ENCODE results near the gene TEX14.

The TEX14 gene

GRCh38 chr17:58516644-58517377 lies 175.0 kb downstream of the TEX14 start:
- Histone ChIP-seq H3K27ac (ENCODE audit: insufficient read depth, low read depth, low read length, poor library complexity, severe bottlenecking) (peak overlapping the region; percentile 74), H3K4me3 (ENCODE audit: insufficient read depth, low read depth, low read length) (peak overlapping the region; percentile 64), H3K36me3 (ENCODE audit: control insufficient read depth, insufficient read depth, low read length) (peaks cover 8% of the 10 kb centered on the region), H3K4me1 (ENCODE audit: control insufficient read depth, insufficient read depth, low read length) (peaks cover 23% of the 10 kb centered on the region), H3K27me3 (ENCODE audit: control insufficient read depth, insufficient read depth, low read length, poor library complexity, severe bottlenecking) (no peaks in the 10 kb centered on the region), H3K9me3 (ENCODE audit: control insufficient read depth, low read length) (no peaks in the 10 kb centered on the region)
- 87 to 91% methylated on average over 2 of the region's 2 CpGs for WGBS, 2 experiments

GRCh38 chr17:58515286-58515685 lies 176.6 kb downstream of the TEX14 start:
- WGBS, 2 experiments: 81 to 82% methylated on average over 2 of the region's 2 CpGs
- H3K4me1 ChIP-seq (ENCODE audit: control insufficient read depth, insufficient read depth, low read length): peaks cover 23% of the 10 kb centered on the region
- H3K4me3 ChIP-seq (ENCODE audit: insufficient read depth, low read depth, low read length): peak overlapping the region; percentile 85
- H3K27ac ChIP-seq (ENCODE audit: insufficient read depth, low read depth, low read length, poor library complexity, severe bottlenecking): no peak overlapping the region
- no peaks in the 10 kb centered on the region for H3K9me3 ChIP-seq (ENCODE audit: control insufficient read depth, low read length)
- peaks cover 22% of the 10 kb centered on the region for H3K36me3 ChIP-seq (ENCODE audit: control insufficient read depth, insufficient read depth, low read length)
- H3K27me3 ChIP-seq (ENCODE audit: control insufficient read depth, insufficient read depth, low read length, poor library complexity, severe bottlenecking): no peaks in the 10 kb centered on the region

GRCh38 chr17:58514770-58515157 lies 177.1 kb downstream of the TEX14 start:
- H3K27ac ChIP-seq (ENCODE audit: insufficient read depth, low read depth, low read length, poor library complexity, severe bottlenecking): no peak overlapping the region
- H3K9me3 ChIP-seq (ENCODE audit: control insufficient read depth, low read length): no peaks in the 10 kb centered on the region
- H3K4me1 ChIP-seq (ENCODE audit: control insufficient read depth, insufficient read depth, low read length): peaks cover 23% of the 10 kb centered on the region
- peaks cover 22% of the 10 kb centered on the region for H3K36me3 ChIP-seq (ENCODE audit: control insufficient read depth, insufficient read depth, low read length)
- peak overlapping the region; percentile 85 for H3K4me3 ChIP-seq (ENCODE audit: insufficient read depth, low read depth, low read length)
- WGBS, 2 experiments: 23 to 28% methylated on average over 11 of the region's 11 CpGs
- no peaks in the 10 kb centered on the region for H3K27me3 ChIP-seq (ENCODE audit: control insufficient read depth, insufficient read depth, low read length, poor library complexity, severe bottlenecking)

GRCh38 chr17:58513965-58514769 lies 177.7 kb downstream of the TEX14 start, which contains the start of gene MTMR4:
TSS of gene MTMR4 (minus strand) at chr17:58514638. CDS start at chr17:58514407, 231 bp downstream.
- WGBS, 2 experiments: 0% methylated on average over 63 of the region's 64 CpGs
- no peaks in the 10 kb centered on the region for H3K27me3 ChIP-seq (ENCODE audit: control insufficient read depth, insufficient read depth, low read length, poor library complexity, severe bottlenecking)
- peaks cover 23% of the 10 kb centered on the region for H3K4me1 ChIP-seq (ENCODE audit: control insufficient read depth, insufficient read depth, low read length)
- peaks cover 22% of the 10 kb centered on the region for H3K36me3 ChIP-seq (ENCODE audit: control insufficient read depth, insufficient read depth, low read length)
- H3K4me3 ChIP-seq (ENCODE audit: insufficient read depth, low read depth, low read length): peak within 1 kb of the TSS; percentile 85
- H3K9me3 ChIP-seq (ENCODE audit: control insufficient read depth, low read length): no peaks in the 10 kb centered on the region
- H3K27ac ChIP-seq (ENCODE audit: insufficient read depth, low read depth, low read length, poor library complexity, severe bottlenecking): no peak within 1 kb of the TSS

GRCh38 chr17:58513267-58513964 lies 178.4 kb downstream of the TEX14 start:
- peak overlapping the region; percentile 85 for H3K4me3 ChIP-seq (ENCODE audit: insufficient read depth, low read depth, low read length)
- H3K4me1 ChIP-seq (ENCODE audit: control insufficient read depth, insufficient read depth, low read length): peaks cover 23% of the 10 kb centered on the region
- H3K27me3 ChIP-seq (ENCODE audit: control insufficient read depth, insufficient read depth, low read length, poor library complexity, severe bottlenecking): no peaks in the 10 kb centered on the region
- peaks cover 27% of the 10 kb centered on the region for H3K36me3 ChIP-seq (ENCODE audit: control insufficient read depth, insufficient read depth, low read length)
- H3K27ac ChIP-seq (ENCODE audit: insufficient read depth, low read depth, low read length, poor library complexity, severe bottlenecking): no peak overlapping the region
- 26 to 30% methylated on average over 14 of the region's 14 CpGs for WGBS, 2 experiments
- H3K9me3 ChIP-seq (ENCODE audit: control insufficient read depth, low read length): no peaks in the 10 kb centered on the region

- Histone ChIP-seq H3K4me3 (ENCODE audit: insufficient read depth, low read depth, low read length) (no peak overlapping the region), H3K27me3 (ENCODE audit: control insufficient read depth, insufficient read depth, low read length, poor library complexity, severe bottlenecking) (no peaks in the 10 kb centered on the region), H3K27ac (ENCODE audit: insufficient read depth, low read depth, low read length, poor library complexity, severe bottlenecking) (no peak overlapping the region), H3K4me1 (ENCODE audit: control insufficient read depth, insufficient read depth, low read length) (peaks cover 14% of the 10 kb centered on the region), H3K36me3 (ENCODE audit: control insufficient read depth, insufficient read depth, low read length) (peaks cover 43% of the 10 kb centered on the region), H3K9me3 (ENCODE audit: control insufficient read depth, low read length) (no peaks in the 10 kb centered on the region)
- 88 to 92% methylated on average over 5 of the region's 5 CpGs for WGBS, 2 experiments
Observed at GRCh38 chr17:58510075-58510474, 181.8 kb downstream of the TEX14 start.

GRCh38 chr17:58508341-58509067 lies 183.3 kb downstream of the TEX14 start:
- Histone ChIP-seq H3K4me3 (ENCODE audit: insufficient read depth, low read depth, low read length) (no peak overlapping the region), H3K27me3 (ENCODE audit: control insufficient read depth, insufficient read depth, low read length, poor library complexity, severe bottlenecking) (no peaks in the 10 kb centered on the region), H3K27ac (ENCODE audit: insufficient read depth, low read depth, low read length, poor library complexity, severe bottlenecking) (no peak overlapping the region), H3K9me3 (ENCODE audit: control insufficient read depth, low read length) (no peaks in the 10 kb centered on the region), H3K36me3 (ENCODE audit: control insufficient read depth, insufficient read depth, low read length) (peaks cover 57% of the 10 kb centered on the region), H3K4me1 (ENCODE audit: control insufficient read depth, insufficient read depth, low read length) (peaks cover 8% of the 10 kb centered on the region)
- WGBS, 2 experiments: 92 to 95% methylated on average over 10 of the region's 10 CpGs

GRCh38 chr17:58507123-58507634 lies 184.7 kb downstream of the TEX14 start:
- no peaks in the 10 kb centered on the region for H3K9me3 ChIP-seq (ENCODE audit: control insufficient read depth, low read length)
- peaks cover 60% of the 10 kb centered on the region for H3K36me3 ChIP-seq (ENCODE audit: control insufficient read depth, insufficient read depth, low read length)
- 95 to 96% methylated on average over 13 of the region's 13 CpGs for WGBS, 2 experiments

More at GRCh38 chr17:58507123-58507634, 184.7 kb downstream of the TEX14 start:
- Histone ChIP-seq H3K4me3 (ENCODE audit: insufficient read depth, low read depth, low read length) (no peak overlapping the region), H3K4me1 (ENCODE audit: control insufficient read depth, insufficient read depth, low read length) (no peaks in the 10 kb centered on the region), H3K27me3 (ENCODE audit: control insufficient read depth, insufficient read depth, low read length, poor library complexity, severe bottlenecking) (no peaks in the 10 kb centered on the region), H3K27ac (ENCODE audit: insufficient read depth, low read depth, low read length, poor library complexity, severe bottlenecking) (no peak overlapping the region)

All from ectodermal cell (in vitro differentiated cells).